Activated effector memory CD4-positive, alpha-beta T cell treated with Interleukin-2 at 50 U/mL for 16 hours (primary cell): ENCODE data around the gene SULT1A1.
"Not testable (repeated sequence)": the region's sequence is repeated elsewhere in the genome, so short reads cannot be mapped to it uniquely, and the experiment has no call there.

ENCODE experiments used
- DNase-seq: peaks from one replicate; pipeline ENCODE4 v3.0.0-alpha.2; 2020

The SULT1A1 gene

GRCh38 chr16:28609631-28610594, at the start of gene SULT1A1:
SULT1A1 (minus strand) TSS chr16:28610044; CDS start chr16:28608855, 1,189 bp downstream.
- DNase-seq, result no peak

- not testable (repeated sequence) for DNase-seq
Measured at GRCh38 chr16:28639959-28640358, 30.1 kb upstream of the SULT1A1 start.

DNA sequence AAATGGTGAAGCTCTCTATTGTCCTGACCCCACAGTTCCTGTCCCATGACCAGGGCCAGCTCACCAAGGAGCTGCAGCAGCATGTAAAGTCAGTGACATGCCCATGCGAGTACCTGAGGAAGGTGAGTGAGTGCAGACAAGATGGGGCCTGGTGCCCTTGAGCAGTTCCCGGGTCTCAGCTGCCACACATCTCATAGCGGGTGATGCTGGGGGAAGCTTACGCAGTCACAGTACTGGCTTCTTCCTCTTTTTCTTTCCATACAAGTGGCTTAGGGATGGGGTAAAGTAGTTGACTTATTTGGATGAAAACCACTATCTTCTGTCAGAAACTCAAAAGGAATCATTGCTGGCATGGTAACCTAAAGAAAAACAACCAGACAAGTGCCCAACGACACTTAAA, 28.5 kb upstream of the SULT1A1 start:
- DNase-seq, result not testable (repeated sequence)

GRCh38 chr16:28637765-28638164, 27.9 kb upstream of the SULT1A1 start, which contains the start of gene NPIPB8:
NPIPB8 (plus strand) TSS chr16:28638065; CDS start chr16:28638361, 296 bp downstream.
- not testable (repeated sequence) for DNase-seq

DNA sequence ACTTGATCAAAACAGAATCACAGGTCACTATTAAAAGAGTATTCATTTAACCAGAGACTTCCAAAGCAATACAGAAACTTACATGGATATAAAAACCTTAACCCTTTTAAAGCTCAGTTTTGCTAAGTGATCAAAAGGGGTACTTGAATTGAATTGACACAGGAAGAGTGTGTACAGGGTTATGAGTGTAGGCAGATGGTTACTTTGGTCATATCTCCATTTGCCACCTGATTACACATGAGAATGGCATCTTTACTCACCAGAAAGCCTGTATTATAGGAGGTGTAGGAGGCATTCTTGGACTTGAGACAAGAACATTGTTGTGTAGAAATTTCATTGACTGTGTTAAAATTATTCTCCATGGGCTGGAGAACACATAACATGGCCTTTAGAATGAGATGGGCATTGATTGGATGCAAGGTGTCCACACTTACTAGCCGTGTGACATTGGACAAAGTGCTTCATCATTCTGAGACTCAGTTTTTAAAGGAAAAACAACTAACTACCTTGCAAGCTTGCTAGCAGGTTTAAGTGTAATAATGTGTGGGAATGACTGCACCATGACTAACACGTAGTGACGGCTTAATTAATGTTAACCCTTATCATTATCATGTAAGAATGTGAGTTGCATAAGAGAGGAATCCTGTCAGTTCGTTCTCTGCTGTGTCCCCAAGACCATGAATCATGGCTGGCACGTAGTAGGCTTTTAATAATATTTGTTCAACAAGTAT, 26.4 kb upstream of the SULT1A1 start:
- not testable (repeated sequence) for DNase-seq

- not testable (repeated sequence) for DNase-seq
Measured at GRCh38 chr16:28630905-28631304, 21.1 kb upstream of the SULT1A1 start.

DNA sequence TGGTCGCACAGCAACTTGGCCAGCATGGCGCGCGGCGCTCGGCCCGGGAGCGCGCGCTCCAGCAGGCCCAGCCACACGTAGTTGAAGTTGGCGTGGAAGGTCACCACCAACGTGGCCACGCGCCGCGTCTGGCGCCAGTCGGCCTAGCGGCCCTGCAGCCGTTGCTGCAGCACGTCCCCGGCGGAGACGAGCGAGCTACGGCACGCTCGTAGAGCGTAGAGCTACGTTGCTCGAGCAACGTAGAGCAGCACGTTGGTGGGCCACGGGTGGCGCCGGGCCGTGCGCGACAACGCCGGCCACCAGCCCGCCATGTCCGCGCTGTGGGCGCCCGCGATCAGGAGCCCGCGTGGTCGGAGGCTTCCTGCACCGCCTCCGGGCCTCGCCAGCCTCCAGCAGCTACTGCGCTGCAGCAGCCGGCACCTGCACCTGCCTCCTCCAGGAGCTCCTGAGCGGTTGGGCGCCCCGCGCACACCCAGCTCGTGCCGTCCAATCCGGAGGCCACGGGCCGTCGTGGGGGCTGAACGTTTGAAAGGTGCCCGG, 13.4 kb upstream of the SULT1A1 start:
- peak; percentile 54 for DNase-seq

DNA sequence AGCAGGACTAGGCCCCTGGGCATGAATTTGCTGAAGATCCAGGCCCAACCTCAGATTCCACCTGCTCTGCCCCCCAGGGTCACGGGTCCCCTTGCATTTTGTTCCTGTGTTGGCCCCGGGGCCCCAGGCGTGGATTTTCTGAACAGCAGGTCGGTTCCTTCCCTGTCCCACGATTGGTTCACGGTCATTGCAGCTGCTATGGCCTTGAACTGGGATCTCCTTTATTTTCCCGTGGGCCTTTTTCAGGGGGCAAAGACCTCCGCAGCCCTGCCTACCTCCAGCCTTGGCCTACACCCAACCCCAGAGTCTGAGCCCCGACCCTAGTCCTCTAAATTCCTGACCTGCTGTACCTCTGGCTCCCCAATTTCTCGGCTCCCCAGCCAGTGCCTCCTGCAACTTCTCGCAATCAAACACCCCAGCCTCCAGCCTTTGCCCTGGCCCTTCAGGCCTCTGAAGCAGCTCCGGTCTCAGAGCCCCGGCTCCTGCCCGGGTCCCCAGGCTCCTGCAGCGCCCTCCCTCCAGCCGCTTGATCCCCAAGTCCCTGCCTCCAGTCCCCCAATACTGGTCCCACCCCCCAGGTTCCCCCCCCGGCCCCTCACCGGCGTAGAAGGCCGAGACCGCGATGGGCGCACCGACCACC, 12.8 kb upstream of the SULT1A1 start:
- not testable (repeated sequence) for DNase-seq

- no peak for DNase-seq
Measured at GRCh38 chr16:28621481-28622155, 11.8 kb upstream of the SULT1A1 start.

GRCh38 chr16:28620316-28620715, 10.5 kb upstream of the SULT1A1 start:
- DNase-seq, result not testable (repeated sequence)

DNA sequence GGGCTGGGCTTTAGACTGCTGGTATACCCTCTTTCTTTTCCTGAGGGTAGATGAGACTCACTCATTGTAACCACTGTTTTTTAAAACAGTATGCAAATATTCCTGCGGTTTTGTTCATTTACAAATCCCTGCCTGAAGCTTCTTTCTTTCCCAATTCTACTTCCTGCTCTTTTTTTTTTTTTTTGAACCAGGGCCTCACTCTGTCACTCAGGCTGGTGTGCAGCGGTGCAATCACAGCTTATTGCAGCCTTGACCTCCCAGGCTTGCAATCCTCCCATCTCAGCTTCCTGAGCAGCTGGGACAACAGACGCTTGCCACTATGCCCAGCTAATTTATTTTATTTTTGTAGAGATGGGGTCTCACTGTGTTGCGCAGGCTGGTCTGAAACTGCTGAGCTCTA, 8.0 kb upstream of the SULT1A1 start:
- DNase-seq, result no peak

DNA sequence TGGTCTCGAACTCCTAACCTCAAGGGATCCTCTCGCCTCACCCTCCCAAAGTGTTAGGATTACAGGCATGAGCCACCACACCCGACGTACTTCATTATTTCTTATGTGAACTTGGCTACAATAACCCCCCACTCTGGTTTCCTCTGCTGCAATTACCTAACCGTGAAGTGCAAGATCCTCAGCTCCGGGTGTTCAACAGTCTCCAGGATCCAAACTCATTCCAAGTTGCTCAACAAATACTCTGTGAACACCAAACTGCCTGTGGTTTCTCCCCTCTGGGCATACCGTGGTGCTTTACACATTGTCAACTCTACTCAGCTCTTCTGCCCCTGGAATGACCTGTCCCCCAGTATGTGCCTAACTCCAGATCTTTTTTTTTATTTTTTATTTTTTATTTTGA, 6.8 kb upstream of the SULT1A1 start:
- no peak for DNase-seq

GRCh38 chr16:28616224-28616577, 6.4 kb upstream of the SULT1A1 start:
- DNase-seq, result not testable (repeated sequence)

DNA sequence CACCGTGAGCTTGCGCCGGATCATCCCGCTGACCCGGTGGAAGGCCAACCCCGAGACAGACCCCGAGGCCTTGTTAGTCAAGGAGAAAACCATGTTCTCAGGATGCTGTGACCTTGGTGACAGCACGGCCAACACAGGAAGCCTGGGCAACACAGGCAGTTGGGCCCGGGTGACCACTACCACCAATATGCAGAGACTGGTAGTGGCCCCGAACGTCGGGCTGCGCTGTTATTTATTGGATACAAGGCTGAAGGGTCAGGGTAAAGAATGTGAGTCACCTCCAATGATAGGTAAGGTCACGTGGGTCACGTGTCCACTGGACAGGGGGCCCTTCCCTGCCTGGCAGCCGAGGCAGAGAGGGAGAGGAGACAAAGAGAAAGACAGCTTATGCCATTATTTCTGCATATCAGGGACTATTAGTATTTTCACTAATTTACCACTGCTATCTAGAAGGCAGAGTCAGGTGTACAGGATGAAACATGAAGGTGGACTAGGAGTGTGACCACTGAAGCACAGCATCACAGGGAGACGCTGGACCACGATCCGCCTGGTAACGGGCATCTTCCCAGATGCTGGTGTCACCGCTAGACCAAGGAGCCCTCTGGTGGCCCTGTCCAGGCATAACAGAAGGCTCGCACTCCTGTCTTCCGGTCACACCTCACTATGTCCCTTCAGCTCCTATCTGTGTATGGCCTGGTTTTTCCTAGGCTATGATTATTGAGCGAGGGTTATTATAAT, 5.8 kb upstream of the SULT1A1 start:
- DNase-seq, result not testable (repeated sequence)

DNA sequence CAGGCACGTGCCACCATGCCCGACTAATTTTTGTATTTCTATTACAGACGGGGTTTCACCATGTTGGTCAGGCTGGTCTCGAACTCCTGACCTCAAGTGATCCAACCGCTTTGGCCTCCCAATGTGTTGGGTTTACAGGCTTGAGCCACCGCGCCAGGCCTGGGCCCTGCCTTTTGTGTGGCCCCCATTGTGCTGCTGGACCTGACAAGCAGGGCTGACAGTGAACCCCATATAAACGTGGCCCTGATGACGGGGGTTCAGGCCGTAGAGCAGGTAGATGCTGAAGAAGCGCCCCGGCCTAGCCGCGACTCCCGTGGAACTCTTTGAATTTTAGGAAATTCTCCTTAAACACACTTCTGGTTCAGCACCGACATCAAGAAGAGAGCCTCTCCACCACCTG, 4.7 kb upstream of the SULT1A1 start:
- DNase-seq, result not testable (repeated sequence)

DNA sequence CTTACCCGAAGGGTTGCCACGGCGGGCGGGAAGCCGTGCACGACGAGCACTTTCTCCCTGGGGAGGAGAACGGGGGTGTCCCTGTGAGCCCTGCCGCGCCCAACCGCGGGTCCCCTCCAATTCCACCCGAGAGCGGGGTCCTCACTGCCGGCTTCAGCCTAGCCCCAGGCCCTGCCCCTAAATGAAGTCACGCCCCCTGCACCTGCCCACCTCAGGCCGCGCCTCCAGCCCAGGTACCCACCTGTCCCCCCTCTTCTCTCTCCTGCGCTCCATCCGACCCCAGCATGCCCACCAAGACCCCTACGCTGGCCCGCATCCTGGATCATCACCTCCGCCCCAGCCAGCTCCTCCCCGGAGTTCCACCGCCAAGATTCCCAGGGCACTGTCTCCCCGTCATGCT, 4.1 kb upstream of the SULT1A1 start:
- not testable (repeated sequence) for DNase-seq

DNA sequence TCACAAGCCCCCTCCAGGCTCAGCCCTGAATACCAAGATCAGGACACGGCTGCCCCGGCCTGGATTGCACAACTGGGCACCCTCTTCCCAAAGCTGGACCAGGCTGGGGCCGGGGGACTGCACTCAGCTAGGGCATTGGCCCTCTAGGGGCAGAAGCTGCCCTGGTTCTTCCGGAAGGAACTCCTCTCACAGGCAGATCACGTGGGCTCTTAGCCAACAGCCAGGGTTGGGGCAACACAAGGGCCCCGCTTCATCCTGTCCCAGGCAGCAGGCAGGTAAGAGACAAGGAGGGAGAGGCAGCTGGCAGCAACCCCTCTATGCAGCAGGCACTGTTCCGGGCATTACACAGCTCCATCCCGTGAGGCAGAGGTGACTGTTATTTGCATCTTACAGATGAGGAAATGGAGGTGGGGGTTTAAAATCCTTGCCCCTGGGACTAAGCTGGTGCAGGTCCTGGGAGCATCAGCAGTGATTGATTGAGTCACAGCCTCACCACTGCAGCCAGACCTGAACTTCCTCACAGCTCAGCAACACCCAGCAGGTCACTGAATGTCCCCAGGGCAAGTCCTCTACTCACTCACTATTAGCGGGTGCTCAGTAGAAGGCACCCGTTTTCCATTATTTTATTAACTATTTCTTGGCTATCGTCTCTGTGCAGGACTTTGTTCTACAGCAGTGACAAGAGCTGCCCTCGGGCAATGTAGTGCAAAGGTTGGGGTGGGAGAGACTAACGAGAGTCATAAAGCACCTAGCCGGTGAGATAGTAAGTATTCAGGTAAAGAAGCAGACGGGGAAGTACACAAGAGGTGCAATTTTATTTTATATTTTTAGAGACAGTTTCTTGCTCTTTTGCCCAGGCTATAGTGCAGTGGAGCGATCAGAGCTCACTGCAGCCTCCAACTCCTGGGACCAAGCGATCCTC, 2.8 kb upstream of the SULT1A1 start:
- not testable (repeated sequence) for DNase-seq

DNA sequence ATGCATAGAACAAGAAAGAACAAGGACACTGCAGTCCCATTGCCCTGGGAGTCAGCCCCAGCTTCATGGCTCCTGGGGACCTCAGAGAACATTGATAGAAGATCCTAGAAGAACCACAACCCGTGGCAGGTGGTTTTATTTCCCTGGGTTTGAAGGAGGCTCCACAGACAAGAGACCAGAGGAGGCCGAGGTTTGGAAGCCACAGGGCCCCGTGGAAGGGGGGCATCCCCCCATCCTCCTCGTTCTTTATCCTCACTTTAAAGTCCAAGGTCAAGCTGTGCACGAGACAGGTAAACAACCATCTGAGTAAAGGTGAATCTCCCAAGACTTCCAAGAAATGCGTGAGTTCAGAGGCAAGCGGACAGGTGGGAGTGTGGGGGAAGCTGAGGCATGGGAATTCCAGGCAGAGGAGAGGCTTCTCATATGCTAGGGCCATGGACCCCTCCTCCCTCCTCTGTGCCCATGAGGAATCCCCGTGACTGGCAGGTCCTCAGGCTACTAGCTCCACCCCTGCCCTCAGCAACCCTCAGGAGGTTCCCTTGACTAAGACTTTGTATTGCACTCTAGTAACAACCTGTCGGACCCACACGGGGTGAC, 849 bp upstream of the SULT1A1 start:
- no peak for DNase-seq

GRCh38 chr16:28608867-28609596, 812 bp downstream of the SULT1A1 start:
- not testable (repeated sequence) for DNase-seq
